Frontal cortex (tissue), 4 donors: ENCODE data around the gene RNU1-3. TPM values are rescaled to one million over a fixed set of nuclear protein-coding genes. Genes with fewer than 3 reads are reported as not detected.
A peak's percentile ranks its signal among the peaks of the same experiment; 100 is the strongest.
"Not testable (repeated sequence)": the region's sequence is repeated elsewhere in the genome, so short reads cannot be mapped to it uniquely, and the experiment has no call there.

ENCODE experiments used
- DNase-seq, 2 donors: peaks; one replicate each; pipeline ENCODE4 v3.0.0; 2012; ENCODE audit warnings: low spot score in 2 of 2
- FAIRE-seq: peaks from 2 replicates; lab custom pipeline; 2012; peaks lifted over from hg19 to GRCh38; lab: Jason Lieb, UNC
- total RNA-seq: library from RNA; depleted of rRNA; stranded (reverse); fragments of >200 nt; gene quantifications from one replicate; pipeline ENCODE4 v1.2.3, GENCODE V29; 2014
- donor health status: control.
- donor health status: control.
- donor health status: control.

The RNU1-3 gene
- under 0.01 TPM for total RNA-seq

DNA sequence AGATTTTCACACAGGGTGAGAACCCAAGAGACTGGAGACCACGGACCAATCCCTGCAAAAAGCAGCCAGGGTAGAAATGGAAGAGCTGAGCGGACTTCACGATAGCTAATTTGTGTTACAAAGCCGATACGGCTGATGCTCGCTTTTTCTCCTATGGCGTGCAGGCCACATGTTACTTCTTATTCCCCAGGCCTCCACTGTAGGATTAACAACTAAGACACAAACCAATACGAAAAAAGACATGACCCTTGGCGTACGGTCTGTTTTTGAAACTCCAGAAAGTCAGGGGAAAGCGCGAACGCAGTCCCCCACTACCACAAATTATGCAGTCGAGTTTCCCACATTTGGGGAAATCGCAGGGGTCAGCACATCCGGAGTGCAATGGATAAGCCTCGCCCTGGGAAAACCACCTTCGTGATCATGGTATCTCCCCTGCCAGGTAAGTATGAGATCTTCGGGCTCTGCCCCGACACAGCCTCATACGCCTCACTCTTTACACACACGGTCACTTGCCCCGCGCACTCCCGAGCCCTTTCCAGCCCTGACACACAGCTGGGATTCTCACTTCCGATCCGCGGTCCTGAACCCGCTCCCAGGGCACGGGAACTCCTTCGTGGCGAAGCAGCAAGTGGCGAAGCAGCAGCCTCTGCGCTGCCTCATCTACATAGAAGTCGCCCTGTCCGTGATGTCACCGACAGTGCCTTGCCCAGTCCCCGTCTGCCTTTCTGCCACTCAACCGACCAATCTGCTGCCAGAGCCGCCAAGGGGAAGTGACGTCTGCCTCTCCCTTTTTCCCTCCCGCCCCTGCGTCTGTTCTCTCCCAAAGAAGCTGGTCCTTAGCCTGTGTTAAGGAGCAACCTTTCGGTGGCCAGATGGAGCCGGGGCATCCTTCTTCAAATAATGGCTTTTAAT, at the start of gene RNU1-3:
Gene RNU1-3, minus strand, starts transcription at position 447 of the 912 bp plus-strand sequence.
- FAIRE-seq: peak; percentile 98
- not testable (repeated sequence) for DNase-seq

DNA sequence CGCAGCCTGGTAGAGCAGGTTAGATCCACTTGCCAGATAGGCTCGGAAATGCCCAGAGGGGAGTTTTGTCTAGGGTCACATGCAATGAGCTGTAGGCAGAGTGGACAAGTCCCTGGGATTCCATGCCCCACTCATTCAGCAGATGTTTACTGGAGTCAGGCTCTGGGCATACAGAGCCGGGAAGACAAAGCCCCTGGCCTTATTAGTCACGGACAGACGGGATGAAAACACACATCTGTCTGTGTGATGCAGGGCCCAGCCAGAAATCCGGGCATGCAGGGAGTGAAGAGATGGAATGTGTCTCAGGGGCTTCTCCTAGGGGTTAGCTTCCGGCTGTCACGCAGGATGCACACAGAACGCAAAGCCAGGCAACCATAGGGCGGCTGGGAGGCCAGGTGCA, 46.7 kb upstream of the RNU1-3 start:
- FAIRE-seq, DNase-seq: not testable (repeated sequence)

DNA sequence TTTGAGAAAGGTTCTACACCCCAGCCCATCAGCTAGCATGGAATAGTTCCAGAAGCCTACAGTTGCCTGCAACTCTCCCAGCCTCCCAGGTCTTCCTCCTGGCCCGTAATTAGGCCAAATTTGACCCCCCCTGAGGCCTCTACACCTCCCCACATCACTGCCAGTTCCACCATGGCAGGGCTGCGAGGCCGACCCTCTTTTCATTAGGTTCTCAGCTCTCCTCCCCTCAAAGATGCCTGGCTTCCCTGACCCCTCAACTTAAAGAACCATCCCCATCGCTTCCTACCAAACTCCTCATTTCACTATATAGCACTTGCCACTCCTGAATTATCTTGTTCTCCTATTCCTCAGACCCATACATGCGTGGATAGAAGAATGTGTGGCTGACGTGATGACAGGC, 46.2 kb upstream of the RNU1-3 start:
- DNase-seq, FAIRE-seq: not testable (repeated sequence)

DNA sequence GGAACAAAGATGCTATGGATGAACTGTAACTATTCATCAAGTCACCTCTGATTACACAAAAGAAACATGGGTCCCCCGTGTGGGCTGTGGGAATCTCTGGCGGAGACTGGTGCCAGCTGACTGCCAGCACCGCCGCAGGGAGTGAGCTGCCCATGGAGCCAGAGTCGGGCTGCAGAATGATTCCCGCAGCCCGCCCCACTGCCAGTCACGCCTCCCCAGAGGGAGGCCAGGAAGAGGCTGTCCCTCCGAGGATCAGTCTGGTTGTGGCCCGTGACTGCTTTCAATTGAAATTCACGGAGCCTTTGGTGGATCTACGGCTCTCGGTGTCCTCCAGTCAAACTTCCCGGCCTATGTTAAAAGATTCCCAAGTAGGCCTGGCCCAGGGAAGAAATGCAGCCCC, 45.8 kb upstream of the RNU1-3 start:
- not testable (repeated sequence) for FAIRE-seq, DNase-seq

DNA sequence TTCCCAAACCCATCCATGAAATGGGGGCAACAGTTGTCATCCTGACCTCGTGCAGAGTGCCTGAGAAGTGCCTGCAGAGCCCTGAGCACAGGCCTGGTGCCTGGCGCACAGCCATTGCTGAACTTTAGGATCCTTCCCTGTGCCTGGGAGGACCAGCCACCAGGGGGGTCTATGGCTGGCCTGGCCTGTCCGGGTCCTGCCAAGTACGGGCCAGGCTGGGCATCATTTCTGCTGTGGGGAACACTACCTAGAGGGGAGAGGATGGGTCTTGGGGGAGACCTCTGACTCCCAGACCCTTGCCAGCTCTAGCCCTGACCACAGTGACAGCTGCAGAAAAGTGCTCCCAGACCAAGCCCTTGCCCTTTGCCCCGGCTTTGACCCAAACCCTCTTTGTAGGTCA, 45.4 kb upstream of the RNU1-3 start:
- not testable (repeated sequence) for FAIRE-seq, DNase-seq

DNA sequence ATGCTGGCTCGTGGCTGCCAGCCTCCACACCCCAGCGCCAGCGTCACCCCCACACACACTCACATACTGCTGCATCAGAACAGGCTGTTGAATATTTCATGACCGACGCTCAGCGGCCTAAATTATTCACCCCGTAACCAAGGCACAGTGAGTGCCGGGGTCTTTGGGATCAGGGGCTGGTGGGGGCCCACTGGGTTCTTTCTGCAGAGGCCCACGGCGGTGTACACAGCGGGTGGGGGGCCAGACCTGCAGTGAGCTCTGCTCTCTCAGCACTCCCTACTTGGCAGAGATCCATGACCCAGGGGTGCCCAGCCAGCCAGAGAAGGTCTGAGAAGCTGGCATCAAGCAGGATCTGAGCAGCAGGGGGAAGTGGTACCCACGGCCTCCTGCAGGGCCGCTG, 43.9 kb upstream of the RNU1-3 start:
- not testable (repeated sequence) for DNase-seq, FAIRE-seq

DNA sequence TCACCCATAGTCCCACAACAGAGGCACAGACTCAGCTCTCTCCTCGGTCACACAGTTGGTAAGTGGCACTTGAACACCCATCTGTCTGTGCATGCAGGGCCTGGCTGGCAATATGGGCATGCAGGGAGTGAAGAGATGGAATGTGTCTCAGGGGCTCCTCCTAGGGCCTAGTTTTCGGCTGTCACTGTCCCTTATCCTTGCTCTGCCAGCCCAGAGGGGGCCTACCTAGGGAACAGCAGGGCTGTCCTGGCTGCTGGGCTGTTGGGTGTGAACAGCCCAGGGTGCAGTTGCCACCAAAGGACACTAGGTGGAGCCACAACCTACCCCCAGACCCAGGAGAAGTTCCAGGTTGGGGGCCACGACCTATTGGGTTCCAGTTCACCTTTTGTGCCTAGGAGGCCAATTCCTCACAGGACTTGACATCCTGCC, 42.9 kb upstream of the RNU1-3 start:
- FAIRE-seq, DNase-seq: not testable (repeated sequence)

DNA sequence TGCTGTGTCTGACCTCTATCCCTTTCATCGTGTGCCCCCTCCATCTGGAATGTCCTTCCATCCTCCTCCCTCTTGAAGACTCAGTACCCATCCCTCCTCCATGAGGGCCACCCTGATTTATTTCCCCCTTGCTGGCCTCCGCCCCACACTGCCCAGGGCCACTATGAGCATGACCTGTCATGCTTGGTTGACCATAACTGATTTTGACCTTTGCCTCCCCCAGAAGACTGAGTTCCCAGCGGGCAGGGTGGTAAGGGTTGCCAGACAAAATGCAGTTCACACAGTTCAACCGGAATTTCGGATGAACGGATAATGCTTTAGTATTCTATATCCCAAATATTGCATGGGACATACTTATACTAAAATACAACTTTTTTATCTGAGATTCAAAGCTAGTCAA, 42.0 kb upstream of the RNU1-3 start:
- not testable (repeated sequence) for DNase-seq, FAIRE-seq

DNA sequence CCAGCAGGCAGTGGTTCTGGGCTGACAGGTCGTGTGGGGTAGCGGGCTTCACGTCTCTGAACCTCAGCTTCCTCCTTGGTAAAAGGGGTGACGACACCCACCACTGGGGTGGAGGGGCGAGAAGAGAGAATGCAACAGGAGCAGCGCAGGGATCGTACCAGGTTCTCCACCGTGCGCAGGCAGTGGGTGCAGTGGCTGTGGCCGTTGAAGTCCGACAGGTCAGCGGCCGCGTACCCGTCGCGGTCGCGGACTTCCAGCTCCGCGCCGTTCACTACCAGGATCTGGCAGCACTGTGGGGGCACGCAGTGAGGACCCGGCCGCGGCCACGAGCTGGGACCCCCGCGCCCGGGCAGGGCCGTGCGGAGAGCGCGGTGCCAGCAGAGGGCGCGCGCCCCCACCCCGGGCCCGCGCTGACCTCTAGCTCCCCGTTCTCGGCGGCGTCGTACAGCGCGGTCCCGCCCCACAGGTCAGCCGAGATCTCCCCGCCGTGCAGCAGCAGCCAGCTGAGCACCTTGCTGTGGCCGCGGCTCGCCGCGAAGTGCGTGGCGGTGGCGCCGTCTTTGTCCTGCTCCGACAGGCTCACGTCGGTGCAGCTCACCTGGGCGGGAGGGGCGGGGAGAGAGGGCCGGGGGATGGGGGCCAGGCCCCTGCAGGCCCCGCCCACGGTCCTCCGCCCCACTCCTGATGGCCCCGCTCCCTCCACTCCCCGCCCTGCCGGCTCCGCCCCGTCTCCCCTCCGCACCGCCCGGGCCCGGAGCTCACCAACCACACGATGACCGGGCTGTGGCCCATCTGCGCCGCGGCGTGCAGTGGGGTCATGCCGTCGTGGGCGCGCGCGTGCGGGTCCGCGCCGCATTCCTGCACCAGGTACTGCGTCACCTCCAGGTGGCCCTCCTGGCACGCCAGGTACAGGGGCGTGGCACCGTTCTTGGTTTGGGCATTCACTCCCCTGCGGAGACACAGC, 40.7 kb upstream of the RNU1-3 start:
- DNase-seq, FAIRE-seq: not testable (repeated sequence)

DNA sequence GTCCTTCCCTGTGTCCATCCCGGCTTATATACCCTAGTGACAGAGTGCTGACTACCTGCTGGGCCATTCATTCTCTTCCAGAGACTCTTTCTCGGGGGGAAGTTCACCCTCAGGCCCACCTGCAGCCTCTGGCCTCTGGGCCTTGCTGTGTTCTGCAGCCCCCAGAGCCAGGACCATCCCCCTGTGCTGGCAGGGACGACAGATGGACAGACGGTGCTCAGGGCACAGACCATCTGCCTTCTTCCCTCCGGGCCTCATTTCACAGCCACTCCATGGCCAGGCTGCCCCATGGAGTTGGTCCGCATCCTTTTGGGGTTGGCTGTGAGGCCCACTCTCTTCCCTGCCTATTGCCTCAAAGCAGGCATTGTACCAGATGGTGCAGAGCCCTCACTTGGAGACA, 39.6 kb upstream of the RNU1-3 start:
- DNase-seq, FAIRE-seq: not testable (repeated sequence)

DNA sequence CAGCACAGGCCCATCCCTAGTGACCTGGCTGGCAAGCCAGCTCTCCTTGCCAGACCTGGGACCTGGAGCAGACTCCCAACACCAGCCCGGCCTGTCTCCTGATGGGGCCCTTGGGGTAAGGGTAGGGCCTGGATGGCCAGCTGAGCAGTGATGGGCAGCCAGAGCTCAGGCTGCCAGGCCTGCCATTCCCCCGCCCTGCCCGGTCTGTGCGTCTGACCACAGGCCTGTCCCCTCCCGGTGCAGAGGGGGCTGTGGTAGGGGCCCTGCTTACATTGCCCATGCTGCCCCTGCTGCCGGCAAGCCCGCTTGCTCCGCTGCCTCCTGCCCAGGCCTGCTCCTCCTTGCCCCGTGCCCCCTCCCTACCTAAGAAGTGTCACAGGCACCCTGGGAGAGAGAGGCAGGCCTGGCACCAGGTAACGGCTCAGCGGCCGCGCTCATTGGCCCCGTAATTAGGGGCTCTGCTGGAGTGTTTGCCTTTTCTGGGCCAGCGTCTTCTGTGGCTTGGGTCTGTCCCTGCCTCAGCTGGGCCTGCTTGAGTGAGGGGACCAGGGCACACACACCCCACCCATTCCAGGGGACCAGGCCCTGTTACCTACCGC, 37.9 kb upstream of the RNU1-3 start:
- not testable (repeated sequence) for FAIRE-seq, DNase-seq

DNA sequence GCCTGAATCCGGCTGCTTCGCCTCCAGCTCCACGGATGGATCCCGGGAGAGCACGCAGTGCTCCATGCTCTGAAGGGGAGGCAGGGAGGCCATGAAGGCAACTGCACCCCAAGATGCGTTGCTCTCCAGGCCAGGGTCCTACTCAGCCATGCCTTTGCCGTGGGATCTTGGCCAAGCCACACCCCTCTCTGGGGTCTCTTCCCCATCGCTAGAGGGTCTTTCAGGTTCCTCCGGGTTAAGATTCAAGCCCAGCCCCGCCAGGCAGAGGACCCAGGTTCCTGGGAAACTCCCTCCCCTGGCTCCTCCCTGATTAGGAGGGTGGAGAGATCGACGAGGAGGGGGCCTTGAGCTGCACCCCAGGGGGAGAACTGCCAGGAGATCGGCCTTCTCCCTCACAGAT, 37.3 kb upstream of the RNU1-3 start:
- FAIRE-seq, DNase-seq: not testable (repeated sequence)

DNA sequence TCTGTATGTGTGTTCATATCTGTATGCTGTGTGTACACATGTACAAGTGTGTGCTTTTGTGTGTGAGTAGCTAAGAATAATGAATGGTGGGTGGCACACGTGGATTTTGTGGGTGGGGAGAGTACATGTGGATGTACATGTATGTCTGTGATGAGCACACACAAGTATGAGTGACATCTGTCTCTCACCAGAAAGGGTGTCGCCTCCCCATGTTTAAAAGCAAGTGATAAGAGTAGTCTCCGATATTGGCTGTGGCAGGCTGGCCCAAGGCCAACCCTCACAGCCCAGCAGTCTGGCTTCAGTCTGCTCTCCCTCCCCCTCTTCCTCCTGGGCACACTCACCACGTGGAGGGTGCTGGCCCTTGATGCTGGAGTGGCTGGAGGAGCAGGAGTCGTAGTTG, 36.9 kb upstream of the RNU1-3 start:
- not testable (repeated sequence) for DNase-seq, FAIRE-seq

DNA sequence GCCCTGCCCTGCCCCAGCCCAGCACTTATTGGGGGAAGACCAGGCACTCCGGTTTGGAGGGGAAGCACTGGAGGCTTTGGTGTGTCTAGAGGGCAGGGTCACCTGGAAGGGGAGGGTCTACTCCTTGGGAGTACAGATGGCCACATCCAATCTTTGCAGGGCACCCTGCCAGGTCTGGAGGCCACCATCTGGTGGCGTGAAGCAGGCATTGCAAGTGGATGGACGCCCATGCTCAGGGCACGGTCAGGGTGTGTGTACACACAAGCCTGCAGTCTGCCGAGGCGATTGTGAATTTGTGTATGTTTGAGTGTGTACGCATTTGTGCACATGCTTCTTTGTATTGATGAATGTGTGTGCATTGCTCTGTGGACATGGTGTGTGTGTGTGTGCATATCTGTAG, 36.4 kb upstream of the RNU1-3 start:
- DNase-seq, FAIRE-seq: not testable (repeated sequence)

DNA sequence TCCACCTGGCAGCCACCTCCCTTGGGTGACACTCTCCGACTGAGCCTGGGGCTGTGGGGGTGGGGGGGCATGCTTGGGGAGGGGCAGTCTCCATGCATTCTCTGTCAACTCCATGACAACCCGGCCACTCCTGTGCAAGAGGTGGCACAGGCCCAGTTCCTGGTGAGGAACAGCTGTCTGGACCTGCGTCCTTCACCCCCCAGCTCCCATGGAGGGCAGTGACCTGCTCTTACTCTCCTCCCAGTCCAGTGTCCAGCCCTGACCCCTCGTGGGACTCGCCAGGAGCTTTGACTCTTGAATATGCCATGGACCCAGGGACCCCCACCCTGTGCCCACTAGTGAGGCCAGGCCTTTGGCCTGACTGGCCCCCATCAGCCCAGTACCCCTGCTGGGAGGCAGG, 35.5 kb upstream of the RNU1-3 start:
- not testable (repeated sequence) for DNase-seq, FAIRE-seq

DNA sequence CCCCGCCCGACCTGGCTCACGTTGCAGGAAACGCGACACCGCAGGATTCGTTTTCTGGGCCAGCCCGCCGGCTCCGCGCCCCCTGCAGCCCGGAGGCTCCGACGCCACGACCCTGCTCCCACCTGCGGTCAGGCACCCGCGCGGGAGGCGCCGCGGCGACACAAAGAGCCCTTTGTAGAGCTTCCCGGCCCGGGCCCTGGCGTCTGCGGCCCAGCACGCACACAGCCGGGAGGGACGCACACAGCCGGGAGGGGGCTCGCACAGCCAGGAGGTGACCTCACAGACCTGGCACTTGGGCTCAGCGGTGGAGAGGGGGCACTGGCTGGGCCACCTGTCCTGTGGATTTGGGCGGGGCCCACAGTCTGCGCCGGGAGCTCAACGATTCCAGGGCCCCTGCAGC, 34.4 kb upstream of the RNU1-3 start:
- DNase-seq, FAIRE-seq: not testable (repeated sequence)

DNA sequence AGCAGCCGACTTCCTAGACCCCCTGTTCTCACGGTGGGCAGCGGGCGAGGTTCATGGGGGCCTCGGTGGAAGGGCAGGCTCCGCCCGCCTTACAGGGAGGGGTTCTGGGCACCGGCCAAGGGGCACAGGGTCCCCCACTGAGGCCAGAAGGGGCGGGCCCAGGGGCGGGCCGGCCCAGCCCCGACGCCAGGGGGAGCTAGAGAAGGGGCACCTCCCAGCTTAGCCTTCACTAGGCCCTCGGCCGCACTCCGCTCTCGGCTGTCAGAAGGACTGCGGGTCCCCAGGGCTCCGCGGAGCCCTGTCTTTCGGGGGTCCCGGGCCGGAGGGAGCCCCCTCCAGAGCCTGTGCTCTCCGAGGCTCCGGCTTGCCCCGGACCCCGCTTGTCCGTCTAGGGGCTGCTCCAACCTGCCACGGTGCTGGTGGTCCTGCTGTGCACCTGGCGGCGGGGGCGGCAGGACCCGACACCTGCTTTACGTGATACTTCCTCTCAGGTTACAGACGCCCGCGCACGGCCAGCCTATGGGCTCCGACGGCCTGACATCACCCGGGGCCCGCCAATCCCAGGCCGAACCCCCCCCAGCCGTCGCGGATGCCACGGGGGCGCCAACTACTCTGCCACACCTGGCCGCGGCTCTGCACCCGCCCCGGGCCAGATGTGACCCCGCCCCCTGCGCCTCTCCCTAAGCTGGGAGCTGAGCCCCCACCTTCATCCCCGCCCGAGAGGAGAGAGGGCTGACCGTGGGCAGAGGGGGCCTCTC, 33.6 kb upstream of the RNU1-3 start:
- not testable (repeated sequence) for FAIRE-seq, DNase-seq

DNA sequence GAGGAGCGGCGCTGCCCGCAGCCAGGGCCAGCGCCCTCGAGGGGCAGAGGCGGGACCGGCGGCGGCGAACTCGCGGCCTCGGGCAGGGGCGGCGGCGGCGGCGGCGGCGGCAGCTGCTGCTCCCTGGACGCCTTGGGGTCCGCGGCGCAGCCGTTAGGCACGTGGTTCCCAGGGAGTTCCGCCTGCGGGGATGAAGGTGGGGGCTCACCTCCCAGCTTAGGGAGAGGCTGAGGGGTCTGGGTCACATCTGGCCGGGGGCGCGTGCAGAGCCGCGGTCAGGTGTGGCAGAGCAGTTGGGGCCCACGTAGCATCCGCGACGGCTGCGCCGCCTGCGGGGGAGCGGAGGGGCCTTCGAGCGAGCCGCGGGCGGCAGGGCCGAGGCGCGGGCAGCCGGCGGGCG, 32.7 kb upstream of the RNU1-3 start:
- not testable (repeated sequence) for DNase-seq, FAIRE-seq

DNA sequence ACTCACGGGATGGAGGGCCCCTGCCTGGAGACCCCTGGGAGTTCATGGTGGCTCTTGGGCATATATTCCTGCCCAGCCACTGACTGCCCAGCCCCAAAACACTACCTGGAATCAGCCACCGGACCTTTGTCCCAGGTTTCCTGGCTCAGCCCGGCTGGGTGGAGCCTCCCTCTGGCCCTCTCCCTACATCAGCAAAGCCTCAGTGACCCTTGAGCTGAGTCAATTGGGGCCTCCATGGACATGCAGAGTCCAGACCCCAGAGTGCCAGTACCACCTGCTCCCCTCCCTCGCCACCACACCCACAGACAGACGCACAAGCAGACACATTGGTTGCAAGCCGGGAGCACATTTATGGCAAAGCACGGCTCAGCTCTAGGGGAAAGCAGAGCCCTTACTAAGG, 30.4 kb upstream of the RNU1-3 start:
- not testable (repeated sequence) for FAIRE-seq, DNase-seq
